Measurements from ENCODE around the gene SLC25A45. TPM values are rescaled to one million over a fixed set of nuclear protein-coding genes. Genes with fewer than 3 reads are reported as not detected.

SLC25A45 gene
- total RNA-seq, 1 experiment from 2014 or later, result 1.1 TPM

GRCh38 chr11:65419460-65419771 is 37.0 kb upstream of the SLC25A45 start:
- Histone ChIP-seq H3K79me1 (ENCODE audit: insufficient read depth, low read depth, low read length, poor library complexity, severe bottlenecking) (no peaks in the 10 kb centered on the region), H3K56ac (ENCODE audit: insufficient read length, low read depth, low read length) (no peak overlapping the region), H4K20me1 (ENCODE audit: control insufficient read depth, insufficient read depth, insufficient read length) (peaks cover 2% of the 10 kb centered on the region), H2BK20ac (ENCODE audit: low read depth, low read length, poor library complexity, severe bottlenecking) (no peak overlapping the region), H3K18ac (ENCODE audit: insufficient read length, low read depth, low read length) (peak overlapping the region; percentile 79), H3K9ac (ENCODE audit: extremely low read depth, insufficient read length, low read length) (peak overlapping the region; percentile 12), H3K4me2 (ENCODE audit: insufficient read depth, insufficient read length, low read length) (no peak overlapping the region), H3T11ph (ENCODE audit: low read length) (no peak overlapping the region), H4K5ac (ENCODE audit: insufficient read length, low read depth, low read length) (no peak overlapping the region), H3K27ac (ENCODE audit: insufficient read length, low read depth, low read length) (peak overlapping the region; percentile 82), H4K91ac (ENCODE audit: insufficient read length, low read depth, low read length) (peak overlapping the region; percentile 85), H3K4ac (ENCODE audit: low read depth, low read length) (no peak overlapping the region; the same call in 1 of the 2 replicates), H3K14ac (ENCODE audit: insufficient read depth, low read length) (peak overlapping the region; percentile 74), H3K4me1 (ENCODE audit: insufficient read depth, low read length) (peaks cover 13% of the 10 kb centered on the region), H4K8ac (replicated peaks; ENCODE audit: insufficient read length, low read depth, low read length) (no peak overlapping the region), H2AK5ac (ENCODE audit: insufficient read length, low read length) (no peak overlapping the region), H2BK12ac (ENCODE audit: insufficient read length, low read depth, low read length) (peak overlapping the region; percentile 79), H2AFZ (ENCODE audit: low read length) (no peak overlapping the region), H3K9me3 (ENCODE audit: control insufficient read depth, low read depth, low read length) (no peaks in the 10 kb centered on the region), H2BK5ac (ENCODE audit: insufficient read length, low read length) (no peak overlapping the region), H3K23ac (ENCODE audit: insufficient read length, low read depth, low read length) (no peak overlapping the region), H2BK120ac (ENCODE audit: low read depth, low read length, poor library complexity, severe bottlenecking) (no peak overlapping the region), H2BK15ac (ENCODE audit: low read depth, low read length) (no peak overlapping the region), H3K79me2 (ENCODE audit: insufficient read depth, low read length) (peaks cover 2% of the 10 kb centered on the region; the same call in 1 of the 2 replicates), H3K27me3 (ENCODE audit: insufficient read depth, low read length) (no peaks in the 10 kb centered on the region), H3K23me2 (ENCODE audit: insufficient read length, low read depth, low read length, poor library complexity, severe bottlenecking) (peaks cover 13% of the 10 kb centered on the region)
- H3K4me3 Mint-ChIP-seq, result peak overlapping the region in 1 of 2 experiments; percentile 74; a peak in 2 of 5 replicates
- WGBS (ENCODE audit: extremely low coverage, insufficient read length, low lambda C conversion rate), result no CpG with 5 or more reads among the region's 7 CpGs
- peak overlapping the region; percentile 100; a peak in 6 of 7 replicates for H3K27ac Mint-ChIP-seq
- DNase-seq, result no peak
- H3K9me3 Mint-ChIP-seq, result no peaks in the 10 kb centered on the region; a peak in 2 of 5 replicates
- H3K36me3 Mint-ChIP-seq (ENCODE audit: insufficient read depth in 1 of 3, low read depth in 3 of 3), result no peaks in the 10 kb centered on the region
- H3K27me3 Mint-ChIP-seq (ENCODE audit: low read depth), result peaks cover 11% of the 10 kb centered on the region
- TF ChIP-seq, protein P1, sequence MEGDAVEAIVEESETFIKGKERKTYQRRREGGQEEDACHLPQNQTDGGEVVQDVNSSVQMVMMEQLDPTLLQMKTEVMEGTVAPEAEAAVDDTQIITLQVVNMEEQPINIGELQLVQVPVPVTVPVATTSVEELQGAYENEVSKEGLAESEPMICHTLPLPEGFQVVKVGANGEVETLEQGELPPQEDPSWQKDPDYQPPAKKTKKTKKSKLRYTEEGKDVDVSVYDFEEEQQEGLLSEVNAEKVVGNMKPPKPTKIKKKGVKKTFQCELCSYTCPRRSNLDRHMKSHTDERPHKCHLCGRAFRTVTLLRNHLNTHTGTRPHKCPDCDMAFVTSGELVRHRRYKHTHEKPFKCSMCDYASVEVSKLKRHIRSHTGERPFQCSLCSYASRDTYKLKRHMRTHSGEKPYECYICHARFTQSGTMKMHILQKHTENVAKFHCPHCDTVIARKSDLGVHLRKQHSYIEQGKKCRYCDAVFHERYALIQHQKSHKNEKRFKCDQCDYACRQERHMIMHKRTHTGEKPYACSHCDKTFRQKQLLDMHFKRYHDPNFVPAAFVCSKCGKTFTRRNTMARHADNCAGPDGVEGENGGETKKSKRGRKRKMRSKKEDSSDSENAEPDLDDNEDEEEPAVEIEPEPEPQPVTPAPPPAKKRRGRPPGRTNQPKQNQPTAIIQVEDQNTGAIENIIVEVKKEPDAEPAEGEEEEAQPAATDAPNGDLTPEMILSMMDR (conservative IDR thresholded peaks at IDR 0.05), result no peak
- H3K4me1 Mint-ChIP-seq, result peaks cover 72 to 81% of the 10 kb centered on the region in 2 experiments

Data from H9 (cell line).